GM10248 (cell line): ENCODE measurements around the gene TNIK.

ENCODE experiments used
- CTCF ChIA-PET: fragments of 300-600 bp; sonication (Branson Sonifier 250); formaldehyde crosslinking; extraction: SDS; loops from one replicate; lab custom pipeline; 2021; ENCODE audit warnings: antibody characterized with exemption; lab: Yijun Ruan, JAX
- POLR2A ChIA-PET: fragments of 350-650 bp; sonication (Branson Sonifier 250); formaldehyde crosslinking; extraction: SDS; loops from one replicate; lab custom pipeline; 2020; ENCODE audit warnings: antibody characterized with exemption; lab: Yijun Ruan, JAX
- DNase-seq: peaks from one replicate; pipeline ENCODE4 v3.0.0; 2012; ENCODE audit errors: extremely low spot score
- CTCF ChIP-seq: IDR thresholded peaks from 2 replicates; pipeline ENCODE4 v1.5.1; 2012; ENCODE audit warnings: mild to moderate bottlenecking, low read depth; ENCODE audit errors: extremely low read depth, missing control alignments, control extremely low read depth

TNIK gene

GRCh38 chr3:171101982-171102641 lies 358.1 kb downstream of the TNIK start:
- CTCF ChIA-PET = no interaction called here
- no peak for TF ChIP-seq CTCF
- POLR2A ChIA-PET = no interaction called here
- DNase-seq = no peak

- TF ChIP-seq CTCF = no peak
- DNase-seq = no peak
- ChIA-PET CTCF (no interaction called here), POLR2A (no interaction called here)
These were observed 360.3 kb downstream of the TNIK start for GRCh38 chr3:171099911-171100310.

GRCh38 chr3:171095063-171095462 lies 365.1 kb downstream of the TNIK start:
- TF ChIP-seq CTCF = no peak
- no peak for DNase-seq
- POLR2A ChIA-PET = no interaction called here
- CTCF ChIA-PET = interaction anchor here (0.6 kb wide), 1 partner anchor 16 kb away, joined by 3 read pairs; no protein-coding TSS in a partner anchor

GRCh38 chr3:171094411-171094810 lies 365.8 kb downstream of the TNIK start:
- no peak for DNase-seq
- POLR2A ChIA-PET = no interaction called here
- CTCF ChIA-PET = no interaction called here
- no peak for TF ChIP-seq CTCF

- ChIA-PET POLR2A (no interaction called here), CTCF (no interaction called here)
- TF ChIP-seq CTCF = no peak
- DNase-seq = no peak
These were observed 366.7 kb downstream of the TNIK start for GRCh38 chr3:171093462-171093861.

GRCh38 chr3:171092467-171092911 lies 367.7 kb downstream of the TNIK start:
- no peak for DNase-seq
- POLR2A ChIA-PET = no interaction called here
- no peak for TF ChIP-seq CTCF
- CTCF ChIA-PET = no interaction called here
